ENCODE data around the gene LAYN. TPM values are rescaled to one million over a fixed set of nuclear protein-coding genes. Genes with fewer than 3 reads are reported as not detected.

The LAYN gene
- total and polyA plus RNA-seq, 9 of the 15 experiments (the other 6 are each of a cell fraction or from before 2014, with no cell fraction given): not detected

- in situ Hi-C loops (cut with MboI): no loop called here
Measured at GRCh38 chr11:111572581-111572980, 32.1 kb downstream of the LAYN start.

More at GRCh38 chr11:111572581-111572980, 32.1 kb downstream of the LAYN start:
- H3K9me3 ChIP-seq (replicated peaks; ENCODE audit: control insufficient read depth, insufficient read depth, low read depth, low read length): no peaks in the 10 kb centered on the region
- H3K79me2 ChIP-seq (ENCODE audit: control insufficient read depth, insufficient read depth, low read length): no peaks in the 10 kb centered on the region
- H3K36me3 ChIP-seq (ENCODE audit: control insufficient read depth, insufficient read depth, low read length): no peaks in the 10 kb centered on the region
- peaks cover 0 to 5% of the 10 kb centered on the region in 2 experiments; a peak in 1 of 5 replicates for H3K4me1 ChIP-seq (replicated peaks in 1 of 2; ENCODE audit: control insufficient read depth in 2 of 2, insufficient read depth in 2 of 2, low read length in 2 of 2)
- H3K4me2 ChIP-seq (ENCODE audit: insufficient read depth, low read length): no peak overlapping the region
- H3K27ac ChIP-seq (ENCODE audit: extremely low read depth, low read depth, low read length): no peak overlapping the region
- intact Hi-C loops (cut with micrococcal nuclease): no loop called here
- no peak overlapping the region for H2AFZ ChIP-seq (ENCODE audit: low read depth, low read length)
- ATAC-seq: no peak
- WGBS (ENCODE audit: insufficient coverage, low coverage, missing lambda C conversion rate): 47% methylated on average over 3 of the region's 3 CpGs
- TF ChIP-seq ZBTB33 (CRISPR knock-in tag; IDR thresholded peaks at IDR 0.05): no peak
- TF ChIP-seq ZNF57 (CRISPR knock-in tag; IDR thresholded peaks at IDR 0.05): no peak
- TF ChIP-seq ELK1 (CRISPR knock-in tag; IDR thresholded peaks at IDR 0.05): no peak
- TF ChIP-seq CEBPG (CRISPR knock-in tag; IDR thresholded peaks at IDR 0.05): no peak
- TF ChIP-seq CEBPG (tag; conservative IDR thresholded peaks at IDR 0.05 in 1 of 2, IDR thresholded peaks at IDR 0.05 in 1 of 2): 0 out of 4 replicates have a peak, but pooled peaks of 1 of the 2 experiments have one; percentile 10
- no peak for TF ChIP-seq HES1 (IDR thresholded peaks at IDR 0.05; ENCODE audit: low read depth)
- peaks cover 3 to 7% of the 10 kb centered on the region in 2 experiments; a peak in 3 of 5 replicates for H3K27me3 ChIP-seq (ENCODE audit: control insufficient read depth in 2 of 2, insufficient read depth in 2 of 2, low read length in 2 of 2)
- POLR2A ChIA-PET: interaction anchor here (1.0 kb wide), 1 partner anchor 14 kb away, joined by 3 read pairs; no protein-coding TSS in a partner anchor
- FAIRE-seq: no peak
- no peak overlapping the region for H3K9ac ChIP-seq (ENCODE audit: insufficient read depth in 1 of 2, low read depth in 2 of 2, low read length in 2 of 2)
- no peak for DNase-seq (ENCODE audit: extremely low read depth in 1 of 4, low spot score in 3 of 4)
- no peaks in the 10 kb centered on the region for H4K20me1 ChIP-seq (replicated peaks; ENCODE audit: control insufficient read depth, insufficient read depth, low read length)
- CTCF ChIA-PET (ENCODE audit: low intra/inter-chr PET ratio): no interaction called here
- H3K4me3 ChIP-seq: no peak overlapping the region
- no TSS peak for BruUV-seq (replicated peaks)
- no peaks in the 10 kb centered on the region for H3K9me1 ChIP-seq (ENCODE audit: control insufficient read depth, insufficient read depth, low read length)

Data from K562 (cell line).